ENCODE data around the gene CDCA4.

DNA sequence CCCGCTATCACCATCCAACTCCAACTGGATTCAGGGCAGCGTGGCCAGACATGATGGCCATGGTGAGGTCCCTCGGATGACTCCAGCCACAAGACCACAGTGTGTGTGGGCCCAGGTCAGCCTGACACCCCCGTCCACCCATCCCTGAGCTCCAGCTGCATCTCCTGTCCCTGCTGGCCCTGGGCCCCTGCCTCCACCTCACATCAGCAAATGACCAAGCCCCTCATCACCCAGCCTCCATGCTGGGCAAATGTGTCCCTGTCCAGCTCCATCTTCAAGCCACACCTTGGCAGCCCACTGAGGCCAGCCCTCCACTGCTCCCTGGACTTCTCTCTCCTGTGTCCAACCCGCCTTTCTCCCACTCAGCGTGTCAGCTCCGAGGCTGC is 41.2 kb upstream of the CDCA4 start:
- no peak for TF ChIP-seq CTCF (conservative IDR thresholded peaks at IDR 0.05 in 1 of 2, IDR thresholded peaks at IDR 0.05 in 1 of 2; ENCODE audit: extremely low read depth in 1 of 2, insufficient read depth in 1 of 2, low read depth in 1 of 2, low read length in 2 of 2)
- no peak for TF ChIP-seq EZH2 (IDR thresholded peaks at IDR 0.05; ENCODE audit: borderline replicate concordance, low read length)
